Vagina (tissue), 2 donors: ENCODE data around the gene DCST2. TPM values are rescaled to one million over a fixed set of nuclear protein-coding genes. Genes with fewer than 3 reads are reported as not detected.

Experiments used
- DNase-seq, 2 donors: peaks; one replicate each; pipeline ENCODE4 v3.0.0-alpha.2; 2017; ENCODE audit errors: extremely low spot score in 2 of 2
- H3K27ac ChIP-seq: fragments of 200-600 bp; sonication (generic); one replicate; pipeline ENCODE4 v1.5.1; 2019
- H3K27me3 ChIP-seq: fragments of 200-600 bp; sonication (generic); one replicate; pipeline ENCODE4 v1.5.1; 2019
- H3K36me3 ChIP-seq, 2 donors: fragments of 200-600 bp; sonication (generic); one replicate each; pipeline ENCODE4 v1.5.1; 2017 to 2019
- H3K4me1 ChIP-seq: fragments of 200-600 bp; sonication (generic); one replicate; pipeline ENCODE4 v1.5.1; 2019
- H3K4me3 ChIP-seq, 2 donors: fragments of 200-600 bp; sonication (generic); 1 replicate in 1 of 2; 2 replicates in 1 of 2; pipeline ENCODE4 v1.5.1; 2016 to 2019
- H3K9me3 ChIP-seq: fragments of 200-600 bp; sonication (generic); one replicate; pipeline ENCODE4 v1.5.1; 2019
- POLR2A ChIP-seq, 2 donors: fragments of 450-650 bp; IDR thresholded peaks; one replicate each; pipeline ENCODE4 v1.6.1; 2017; ENCODE audit warnings: antibody characterized with exemption in 2 of 2, mild to moderate bottlenecking in 2 of 2, moderate library complexity in 2 of 2
- POLR2AphosphoS5 ChIP-seq, 2 donors: sonication (generic); formaldehyde crosslinking; IDR thresholded peaks; one replicate each; pipeline ENCODE4 v1.9.0; 2017; ENCODE audit warnings: antibody characterized with exemption in 2 of 2, mild to moderate bottlenecking in 2 of 2, low read depth in 1 of 2; ENCODE audit not compliant: insufficient read depth in 1 of 2
- intact Hi-C: fragments of 100-400 bp; cut with DNase I; formaldehyde crosslinking; loops from one replicate; pipeline ENCODE4 v1.15.1; 2023
- total RNA-seq: library from RNA; depleted of rRNA; stranded (reverse); fragments of >200 nt; gene quantifications from one replicate; pipeline ENCODE4 v1.2.3, GENCODE V29; 2016
- TF ChIP-seq, protein P1 (sequence below), 3 experiments: fragments of 450-650 bp in 2 of 3; fragments of 200-600 bp in 1 of 3; sonication (generic) in 1 of 3; IDR thresholded peaks; one replicate each; pipeline ENCODE4 v1.5.1; 2017 to 2019; ENCODE audit warnings: antibody characterized with exemption in 3 of 3, mild to moderate bottlenecking in 2 of 3, moderate library complexity in 2 of 3

The DCST2 gene
- total RNA-seq, 1 donor from 2014 or later: 7.9 TPM

DNA sequence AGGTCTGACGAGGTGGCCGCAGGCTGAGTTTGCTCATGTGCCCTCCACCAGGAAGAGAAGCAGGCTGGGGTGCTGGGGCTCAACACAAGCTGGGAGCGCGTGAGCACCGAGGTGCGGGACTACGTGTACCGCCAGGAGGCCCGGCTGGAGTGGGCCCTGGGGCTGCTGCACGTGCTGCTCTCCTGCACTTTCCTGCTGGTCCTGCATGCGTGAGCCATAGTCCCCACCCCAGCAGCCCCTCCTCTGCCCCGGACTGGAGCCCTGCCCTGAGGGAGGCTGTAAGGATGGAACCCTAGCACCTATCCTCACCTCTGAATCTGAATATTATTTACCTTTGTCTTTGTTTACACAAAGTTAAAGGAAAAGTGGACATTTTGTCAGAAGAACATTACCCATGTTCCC, 9.7 kb upstream of the DCST2 start:
- no peak for DNase-seq
- Histone ChIP-seq H3K4me3 (no peak overlapping the region), H3K4me1 (peaks cover 21% of the 10 kb centered on the region), H3K27ac (no peak overlapping the region), H3K27me3 (no peaks in the 10 kb centered on the region), H3K36me3 (no peaks in the 10 kb centered on the region), H3K9me3 (no peaks in the 10 kb centered on the region)
- intact Hi-C loops: no loop called here
- TF ChIP-seq POLR2A (IDR thresholded peaks at IDR 0.05): no peak
- TF ChIP-seq, protein P1, sequence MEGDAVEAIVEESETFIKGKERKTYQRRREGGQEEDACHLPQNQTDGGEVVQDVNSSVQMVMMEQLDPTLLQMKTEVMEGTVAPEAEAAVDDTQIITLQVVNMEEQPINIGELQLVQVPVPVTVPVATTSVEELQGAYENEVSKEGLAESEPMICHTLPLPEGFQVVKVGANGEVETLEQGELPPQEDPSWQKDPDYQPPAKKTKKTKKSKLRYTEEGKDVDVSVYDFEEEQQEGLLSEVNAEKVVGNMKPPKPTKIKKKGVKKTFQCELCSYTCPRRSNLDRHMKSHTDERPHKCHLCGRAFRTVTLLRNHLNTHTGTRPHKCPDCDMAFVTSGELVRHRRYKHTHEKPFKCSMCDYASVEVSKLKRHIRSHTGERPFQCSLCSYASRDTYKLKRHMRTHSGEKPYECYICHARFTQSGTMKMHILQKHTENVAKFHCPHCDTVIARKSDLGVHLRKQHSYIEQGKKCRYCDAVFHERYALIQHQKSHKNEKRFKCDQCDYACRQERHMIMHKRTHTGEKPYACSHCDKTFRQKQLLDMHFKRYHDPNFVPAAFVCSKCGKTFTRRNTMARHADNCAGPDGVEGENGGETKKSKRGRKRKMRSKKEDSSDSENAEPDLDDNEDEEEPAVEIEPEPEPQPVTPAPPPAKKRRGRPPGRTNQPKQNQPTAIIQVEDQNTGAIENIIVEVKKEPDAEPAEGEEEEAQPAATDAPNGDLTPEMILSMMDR (IDR thresholded peaks at IDR 0.05): no peak
- no peak for TF ChIP-seq POLR2AphosphoS5 (IDR thresholded peaks at IDR 0.05; ENCODE audit: insufficient read depth in 1 of 2, low read depth in 1 of 2)

DNA sequence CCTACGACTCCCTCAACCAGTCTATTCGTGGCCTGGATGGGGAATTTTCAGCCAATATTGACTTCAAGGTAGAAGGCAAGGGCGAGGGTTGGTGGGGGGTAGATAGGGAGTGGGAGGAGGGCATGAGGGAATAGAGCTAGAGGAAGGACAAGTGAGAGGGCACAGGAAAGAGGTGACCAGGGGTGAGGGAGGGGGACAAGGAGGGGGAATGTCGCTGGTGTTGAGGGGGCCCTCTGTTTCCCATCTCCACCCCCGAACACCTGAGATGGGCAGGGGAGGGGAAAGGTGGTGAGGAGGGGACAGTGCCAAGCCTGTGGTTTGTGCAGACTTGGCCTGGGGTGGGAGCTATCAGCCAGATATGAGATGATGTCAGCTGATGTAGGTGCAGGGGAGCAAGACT, 9.2 kb upstream of the DCST2 start:
- no peak for DNase-seq
- no peak overlapping the region for H3K27ac ChIP-seq
- TF ChIP-seq POLR2AphosphoS5 (IDR thresholded peaks at IDR 0.05; ENCODE audit: insufficient read depth in 1 of 2, low read depth in 1 of 2) (no peak), POLR2A (IDR thresholded peaks at IDR 0.05) (no peak)
- TF ChIP-seq, protein P1 (IDR thresholded peaks at IDR 0.05): no peak
- H3K27me3 ChIP-seq: no peaks in the 10 kb centered on the region
- intact Hi-C loops: no loop called here
- peaks cover 21% of the 10 kb centered on the region for H3K4me1 ChIP-seq
- H3K36me3 ChIP-seq: no peaks in the 10 kb centered on the region
- H3K4me3 ChIP-seq: no peak overlapping the region
- no peaks in the 10 kb centered on the region for H3K9me3 ChIP-seq

DNA sequence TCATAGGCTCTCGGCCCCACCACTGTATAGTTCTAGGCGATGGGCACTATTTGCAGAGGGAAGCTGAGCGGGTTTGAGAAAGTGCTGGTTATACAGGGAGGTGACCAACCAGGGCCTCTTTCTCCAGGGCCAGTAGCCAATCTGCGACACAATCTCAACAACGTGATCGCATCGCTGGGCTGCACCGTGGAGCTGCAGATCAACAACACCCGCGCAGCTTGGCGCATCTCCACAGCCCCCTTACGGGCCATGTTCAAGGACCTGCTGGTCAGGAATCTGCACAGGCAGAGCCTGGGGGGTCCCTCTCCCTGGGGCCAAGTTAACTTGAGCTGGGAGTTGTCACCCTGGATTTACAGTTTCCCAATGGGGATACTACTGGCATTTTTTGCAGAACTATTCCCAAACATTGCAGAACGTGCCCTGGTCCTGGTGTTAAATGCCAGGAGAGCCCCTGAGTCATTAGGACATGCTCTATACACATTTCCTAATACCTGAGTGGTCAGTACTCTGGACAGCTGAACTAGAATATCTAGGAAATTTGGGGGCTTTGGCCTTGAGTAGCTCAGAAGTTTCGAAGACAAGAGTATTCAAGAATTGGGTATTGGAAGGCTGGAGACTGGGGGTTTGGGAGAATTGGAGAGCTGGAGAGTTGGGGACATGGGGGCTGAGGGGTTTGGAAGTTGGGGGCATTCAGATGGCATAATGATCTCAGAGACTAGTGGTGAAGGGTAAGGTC, 6.9 kb upstream of the DCST2 start:
- intact Hi-C loops: no loop called here
- no peaks in the 10 kb centered on the region for H3K27me3 ChIP-seq
- no peak overlapping the region for H3K4me3 ChIP-seq
- no peak overlapping the region for H3K27ac ChIP-seq
- DNase-seq: no peak
- H3K9me3 ChIP-seq: no peaks in the 10 kb centered on the region
- peaks cover 30% of the 10 kb centered on the region for H3K4me1 ChIP-seq
- TF ChIP-seq POLR2AphosphoS5 (IDR thresholded peaks at IDR 0.05; ENCODE audit: insufficient read depth in 1 of 2, low read depth in 1 of 2) (no peak), POLR2A (IDR thresholded peaks at IDR 0.05) (no peak)
- TF ChIP-seq, protein P1 (IDR thresholded peaks at IDR 0.05): no peak
- no peaks in the 10 kb centered on the region for H3K36me3 ChIP-seq

DNA sequence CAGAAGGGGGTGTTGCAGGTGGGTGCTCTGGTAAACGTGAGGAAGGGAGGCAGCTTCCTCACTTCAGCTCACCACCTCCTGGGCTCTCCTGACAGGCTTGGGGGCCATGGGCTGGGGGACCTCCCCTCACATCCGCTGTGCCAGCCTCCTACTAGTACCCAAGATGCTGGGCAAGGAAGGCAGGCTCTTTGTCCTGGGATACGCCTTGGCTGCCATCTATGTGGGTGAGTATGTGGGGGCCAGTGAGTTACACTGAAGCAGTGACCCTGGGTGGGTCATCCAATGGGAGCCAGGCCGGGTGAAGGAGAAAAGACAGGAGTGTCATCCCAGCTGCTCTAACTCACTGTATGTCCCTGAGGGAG, 5.7 kb upstream of the DCST2 start:
- DNase-seq: no peak
- Histone ChIP-seq H3K36me3 (no peaks in the 10 kb centered on the region), H3K4me1 (peaks cover 28% of the 10 kb centered on the region), H3K4me3 (no peak overlapping the region), H3K27ac (peak overlapping the region; percentile 79), H3K27me3 (no peaks in the 10 kb centered on the region), H3K9me3 (no peaks in the 10 kb centered on the region)
- TF ChIP-seq POLR2A (IDR thresholded peaks at IDR 0.05) (no peak), POLR2AphosphoS5 (IDR thresholded peaks at IDR 0.05; ENCODE audit: insufficient read depth in 1 of 2, low read depth in 1 of 2) (no peak)
- TF ChIP-seq, protein P1 (IDR thresholded peaks at IDR 0.05): no peak
- intact Hi-C loops: no loop called here

DNA sequence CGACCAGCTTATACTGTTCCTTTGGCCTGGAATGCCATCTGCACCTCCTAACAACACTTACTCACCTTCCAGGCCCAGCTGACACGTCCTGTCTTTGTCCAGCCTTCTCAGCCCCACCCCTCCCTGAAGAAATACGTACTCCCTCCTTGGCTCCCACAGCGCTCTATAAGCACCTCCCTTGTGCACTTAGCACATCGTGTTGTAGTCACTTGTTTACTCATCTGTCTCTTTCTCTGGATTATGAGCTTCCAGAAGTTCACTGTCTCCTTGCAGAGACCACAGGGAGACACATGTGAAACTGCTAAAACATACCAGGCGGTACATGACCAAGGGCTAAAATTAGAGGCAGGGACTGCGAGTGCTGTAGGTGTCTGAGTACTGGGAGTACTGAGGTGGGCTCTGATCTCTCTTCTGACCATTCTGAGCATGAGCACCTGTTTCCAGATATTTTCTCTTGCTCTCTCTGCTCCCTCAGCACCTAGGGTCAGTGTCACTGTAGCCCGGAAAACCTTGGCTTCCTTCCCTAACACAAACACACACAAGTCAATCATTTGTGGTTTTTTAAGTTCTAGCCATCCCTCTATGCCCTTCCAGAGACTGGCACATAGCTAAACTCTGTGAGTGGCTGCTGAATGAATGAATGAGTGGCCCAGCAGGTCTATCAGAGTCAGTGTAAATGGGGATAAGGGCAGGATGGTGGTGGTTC, 5.2 kb upstream of the DCST2 start:
- H3K36me3 ChIP-seq: no peaks in the 10 kb centered on the region
- H3K9me3 ChIP-seq: no peaks in the 10 kb centered on the region
- intact Hi-C loops: no loop called here
- H3K4me1 ChIP-seq: peaks cover 30% of the 10 kb centered on the region
- H3K27ac ChIP-seq: peak overlapping the region; percentile 79
- H3K27me3 ChIP-seq: no peaks in the 10 kb centered on the region
- DNase-seq: no peak
- no peak overlapping the region for H3K4me3 ChIP-seq
- TF ChIP-seq POLR2AphosphoS5 (IDR thresholded peaks at IDR 0.05; ENCODE audit: insufficient read depth in 1 of 2, low read depth in 1 of 2): peak in 1 of 2 donors; percentile 70
- TF ChIP-seq POLR2A (IDR thresholded peaks at IDR 0.05): no peak
